Hepatocyte (in vitro differentiated cells): Measurements from ENCODE around the gene SCT.

Experiments used
- CTCF ChIP-seq: fragments of 200-600 bp; sonication (generic); IDR thresholded peaks from 2 replicates; pipeline ENCODE4 v1.5.1; 2016; ENCODE audit warnings: antibody characterized with exemption, mild to moderate bottlenecking; ENCODE audit not compliant: poor library complexity
- EZH2 ChIP-seq: fragments of 200-600 bp; sonication (generic); IDR thresholded peaks from 2 replicates; pipeline ENCODE4 v1.6.1; 2016; ENCODE audit warnings: antibody characterized with exemption, mild to moderate bottlenecking, borderline replicate concordance

- TF ChIP-seq CTCF (no peak), EZH2 (no peak)
Observed at GRCh38 chr11:650482-650881, 23.5 kb upstream of the SCT start.
